Hypothalamus (tissue), 51 donors: ENCODE results near the gene DEDD2.

Experiments used
- DNase-seq, 51 donors: peaks; one replicate each; lab custom pipeline; 2025; lab: John Stamatoyannopoulos, UW

Gene DEDD2

DNA sequence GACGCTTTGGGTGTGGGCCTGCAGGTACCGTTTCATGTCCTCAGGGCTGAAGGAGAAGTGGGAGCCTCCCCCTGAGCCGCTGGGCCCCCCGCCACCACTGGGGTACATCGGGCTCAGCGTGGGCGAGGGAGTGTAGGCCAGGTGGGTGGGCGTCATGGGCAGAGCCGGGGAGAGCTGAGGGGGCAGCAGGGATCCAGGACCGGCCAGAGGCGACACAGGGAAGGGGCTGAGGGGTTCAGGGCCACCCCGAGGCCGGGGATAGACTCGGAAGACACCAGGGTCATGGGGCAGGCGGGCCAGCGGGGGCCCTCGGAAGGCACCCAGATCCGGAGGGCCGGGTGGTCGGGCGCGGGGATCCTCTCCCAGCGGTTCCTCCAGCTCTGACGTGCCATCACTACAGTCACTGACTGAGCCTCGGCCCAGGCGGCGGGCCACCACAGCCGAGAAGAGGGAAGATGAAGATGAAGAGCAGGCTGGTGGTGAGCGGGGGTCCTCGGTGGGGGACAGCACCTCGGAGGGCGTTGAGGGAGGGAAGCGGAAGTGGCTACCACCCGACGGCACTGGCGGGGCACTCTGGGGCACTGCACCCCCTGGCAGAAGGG, 31.8 kb upstream of the DEDD2 start:
- no peak for DNase-seq

DNA sequence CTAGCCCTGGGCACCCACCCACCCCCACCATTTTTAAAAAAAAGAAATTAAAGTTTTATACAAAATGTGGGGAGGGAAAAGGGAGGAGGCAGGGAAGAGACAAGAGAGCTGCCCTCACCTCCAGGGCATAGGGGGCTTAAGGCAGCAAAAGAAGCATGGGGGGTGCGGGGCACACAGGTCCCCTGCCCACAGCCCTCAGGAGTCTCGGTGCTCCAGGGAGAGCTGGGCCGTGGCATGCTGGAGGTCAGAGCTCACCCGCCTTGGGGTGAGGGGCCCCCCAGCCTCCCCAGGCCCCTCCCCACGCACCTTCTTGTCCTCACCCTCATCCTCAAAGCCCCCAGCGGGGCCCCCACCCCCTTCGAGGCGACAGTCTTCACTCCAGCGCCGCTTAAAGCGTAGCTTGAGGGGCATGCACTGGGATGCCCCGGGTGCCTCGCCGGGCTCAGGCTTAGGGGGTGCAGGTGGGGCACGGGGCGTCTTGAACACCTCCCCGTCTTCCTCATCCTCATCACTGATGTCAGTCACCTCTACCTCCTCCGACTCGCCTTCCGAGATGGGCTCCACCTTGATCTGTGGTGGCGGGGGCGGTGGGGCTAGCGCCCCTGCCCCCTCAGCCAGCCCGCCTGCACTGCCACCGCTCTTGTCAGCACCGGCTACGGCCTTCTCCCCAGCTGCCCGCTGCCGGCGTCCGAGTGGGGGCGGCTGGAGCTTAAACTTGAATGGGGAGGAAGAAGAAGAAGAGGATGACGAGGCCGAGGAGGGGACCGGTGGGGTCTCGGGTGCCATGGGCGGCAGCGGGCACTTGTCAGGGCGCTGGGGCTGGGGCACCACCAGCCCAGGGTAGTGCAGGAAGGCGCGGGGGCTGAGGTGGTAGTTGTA, 31.0 kb upstream of the DEDD2 start:
- no peak for DNase-seq

DNA sequence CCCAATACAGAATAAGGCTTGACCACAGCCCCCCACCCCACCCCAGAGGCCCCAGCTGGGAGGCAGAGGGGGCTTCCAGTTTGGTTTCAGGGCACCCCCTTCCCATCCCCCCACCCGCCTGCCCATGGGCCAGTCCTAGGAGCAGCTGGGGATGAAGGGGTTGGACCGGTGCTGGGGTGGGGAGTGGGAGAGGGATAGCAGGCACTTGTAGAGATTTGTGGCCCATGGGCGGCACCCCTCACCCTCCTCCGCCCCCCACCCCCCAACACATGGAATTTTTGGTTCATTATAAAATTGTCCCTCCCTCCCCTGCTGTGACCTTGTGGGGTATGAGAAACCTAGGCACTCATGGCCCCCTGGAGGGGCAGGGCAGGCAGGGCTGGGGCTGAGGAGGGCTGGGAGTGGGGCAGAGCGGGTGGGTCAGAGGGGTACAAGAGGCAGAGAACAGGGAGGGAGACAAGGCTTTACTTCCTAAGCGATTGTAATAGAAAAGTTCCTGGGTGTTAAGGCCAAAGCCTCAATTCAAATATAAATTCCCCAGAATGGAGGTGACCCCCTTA, 30.2 kb upstream of the DEDD2 start:
- no peak for DNase-seq

DNA sequence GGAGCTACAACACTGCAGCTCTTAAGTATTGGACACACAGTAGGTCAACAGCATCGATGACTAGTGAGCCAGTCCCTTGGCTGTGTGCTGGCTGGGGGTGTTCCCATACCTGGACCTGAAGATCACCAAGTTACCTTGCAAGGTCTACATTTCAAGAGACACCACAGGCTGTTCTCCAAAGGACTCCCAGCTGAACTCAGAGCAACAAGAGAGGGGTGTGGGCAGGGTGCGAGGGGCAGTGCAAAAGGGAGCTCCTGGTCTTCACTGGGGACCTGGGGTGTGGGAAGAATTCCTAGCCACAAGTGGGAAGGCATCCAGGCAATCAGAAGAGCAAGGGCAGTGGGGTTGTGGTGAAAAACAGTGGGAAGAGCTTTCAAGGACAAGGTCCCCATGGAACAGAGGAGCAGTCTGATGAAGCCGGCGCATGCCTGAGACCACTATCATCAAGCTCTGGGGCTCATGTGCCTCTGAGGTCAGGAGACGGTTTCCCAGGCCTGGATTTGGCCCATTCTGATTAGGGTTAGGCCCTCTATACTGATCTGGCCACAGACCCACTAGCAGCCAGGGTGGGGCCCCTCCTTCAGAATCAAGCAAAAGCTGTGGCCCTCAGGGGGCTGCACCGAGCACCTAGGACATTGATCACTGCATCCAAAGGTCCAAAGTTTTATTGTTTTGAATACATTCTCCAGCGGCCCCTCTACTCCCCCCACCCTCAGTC, 29.6 kb upstream of the DEDD2 start:
- peak in 1 of 51 donors; percentile 4 for DNase-seq

DNA sequence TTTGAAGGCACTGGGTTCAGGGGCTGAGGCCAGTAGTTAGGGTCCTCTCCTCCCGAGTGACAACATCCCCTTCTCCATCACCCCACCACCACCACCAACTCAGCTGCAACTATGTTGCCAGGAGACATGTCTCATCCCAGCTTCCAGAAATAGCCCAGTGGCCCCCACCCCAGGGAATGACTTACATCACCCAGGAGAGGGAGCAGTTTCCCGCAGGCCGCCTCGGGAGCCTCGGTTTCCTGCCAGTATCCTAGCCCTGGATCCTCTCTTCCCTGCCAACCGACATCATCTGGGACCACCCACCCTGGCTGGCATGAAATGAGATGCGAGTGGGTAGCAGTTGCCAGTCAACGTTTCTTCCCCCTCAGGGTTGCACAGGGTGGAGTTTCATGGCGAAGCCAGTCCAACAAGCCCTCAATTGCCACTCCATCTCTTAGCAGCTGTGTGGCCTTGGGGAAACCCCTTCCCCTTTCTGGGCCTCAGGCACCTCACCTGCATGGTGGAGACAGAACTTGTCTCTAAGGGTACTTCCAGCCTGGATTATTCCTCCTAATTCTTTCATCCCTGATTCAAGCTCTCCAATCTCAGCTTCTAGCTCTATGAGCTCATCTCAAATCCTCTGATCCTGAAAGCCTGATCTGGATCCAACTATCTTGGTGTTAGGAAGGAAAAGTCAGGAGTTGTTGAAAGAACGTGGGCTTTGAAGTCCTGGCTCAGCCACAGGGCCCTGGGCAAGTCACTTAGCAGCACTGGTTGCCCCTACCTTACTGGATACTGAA, 28.9 kb upstream of the DEDD2 start:
- DNase-seq: peak in 49 of 51 donors; percentile 17 to 93 (median 76)

DNA sequence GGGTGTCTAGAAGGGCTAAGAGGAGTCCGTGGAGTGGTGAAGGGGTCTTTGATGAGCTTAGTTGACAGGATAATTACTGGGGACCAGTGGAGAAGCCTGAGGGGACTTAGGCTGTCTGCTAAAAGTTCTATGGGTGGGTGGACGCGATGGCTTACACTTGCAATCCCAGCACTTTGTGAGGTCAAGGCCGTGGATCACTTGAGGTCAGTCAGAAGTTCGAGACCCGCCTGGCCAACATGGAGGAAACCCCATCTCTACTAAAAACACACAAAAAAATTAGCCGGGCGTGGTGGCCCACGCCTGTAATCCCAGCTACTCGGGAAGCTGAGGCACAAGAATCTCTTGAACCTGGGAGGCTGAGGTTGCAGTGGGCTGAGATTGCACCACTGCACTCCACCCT, 27.8 kb upstream of the DEDD2 start:
- DNase-seq: no peak

DNA sequence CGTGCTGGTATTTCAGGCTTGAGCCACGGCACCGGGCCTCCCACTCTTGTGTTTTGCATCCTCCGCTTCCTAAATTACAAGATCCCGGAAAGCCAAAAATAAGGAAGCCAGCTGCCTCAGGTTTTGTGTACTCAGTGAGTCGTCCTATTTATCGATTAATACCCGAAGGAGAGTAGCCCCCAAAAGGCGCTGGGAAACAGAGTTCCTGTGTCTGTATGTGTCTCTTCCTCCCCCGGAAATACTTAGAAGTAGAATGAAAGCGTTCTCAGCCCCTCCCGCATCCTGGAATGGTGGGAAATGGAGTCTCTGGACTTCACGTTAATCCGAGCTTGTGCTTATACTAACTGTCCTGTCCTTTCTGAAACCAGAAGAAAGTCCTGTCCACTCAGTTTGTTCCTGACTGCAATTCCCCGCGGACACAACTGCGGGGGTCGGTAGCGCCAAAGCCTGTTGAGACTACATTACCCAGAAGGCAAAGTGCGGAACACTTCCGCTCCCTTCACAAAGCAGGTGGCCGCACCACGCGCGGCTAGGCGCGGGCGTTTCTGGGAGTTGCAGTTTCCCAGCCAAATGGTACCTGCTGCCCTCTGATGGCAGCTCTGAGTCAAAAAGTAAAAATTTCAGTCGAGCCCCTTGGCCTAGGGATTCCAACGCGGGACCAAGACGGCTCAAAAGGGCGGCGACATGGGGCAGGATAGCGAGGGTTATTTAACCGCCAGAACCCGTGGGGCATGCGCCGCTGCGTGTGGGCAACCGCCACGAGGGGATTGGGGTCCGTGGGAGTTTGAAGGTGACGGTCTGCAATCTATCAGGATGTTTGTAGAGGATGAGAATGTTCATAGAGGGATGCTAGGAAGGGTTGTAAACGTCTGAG, 27.1 kb upstream of the DEDD2 start:
- peak; percentile 50 to 97 (median 88) for DNase-seq

DNA sequence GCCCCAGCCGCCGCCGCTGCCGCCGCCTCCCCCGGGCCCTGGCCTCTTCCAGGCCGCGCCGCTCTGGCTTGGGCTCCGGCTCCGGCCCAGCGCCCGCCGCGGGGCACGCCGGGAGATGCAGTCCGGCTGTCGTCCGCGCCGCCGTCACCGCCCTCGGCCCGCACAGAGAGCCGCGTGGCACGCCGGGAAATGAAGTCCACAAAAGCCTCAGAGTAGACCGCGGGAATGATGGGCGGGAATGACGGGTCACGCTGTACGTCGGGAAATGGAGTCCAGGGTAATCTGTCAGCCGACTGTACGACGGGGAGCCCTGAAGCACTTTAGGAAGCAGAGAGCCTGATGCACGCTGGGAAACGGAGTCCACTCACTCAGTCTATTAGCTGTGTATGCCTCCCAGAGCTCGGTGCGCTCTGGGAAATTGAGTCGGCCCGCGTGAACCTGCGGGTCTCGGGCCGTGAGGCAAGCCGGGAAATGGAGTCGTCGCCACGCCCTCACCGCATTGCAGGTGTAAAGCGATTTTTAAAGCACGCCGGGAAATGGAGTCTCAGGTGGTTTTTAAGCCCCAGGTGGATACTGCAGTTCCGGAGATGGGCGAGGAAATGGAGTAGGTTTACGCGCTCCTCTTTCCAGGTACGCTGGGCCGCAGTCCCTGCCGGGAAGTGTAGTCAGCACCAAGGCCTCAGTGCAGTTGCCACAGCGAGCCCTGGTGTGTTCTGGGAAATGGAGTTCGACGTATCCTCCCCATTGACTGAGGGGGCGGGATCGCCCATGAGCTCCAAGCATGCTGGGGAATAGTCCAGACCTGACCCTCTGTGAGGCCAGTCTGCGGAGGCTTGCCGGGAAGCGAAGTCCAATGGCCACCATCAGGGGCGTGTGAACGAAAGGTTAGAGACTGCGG, 25.3 kb upstream of the DEDD2 start, which contains the start of gene GSK3A:
TSS of gene GSK3A (minus strand) at position 91 of the 898 bp plus-strand sequence. CDS start 137 bp downstream, outside the sequence.
- peak; percentile 91 to 100 (median 99) for DNase-seq

DNA sequence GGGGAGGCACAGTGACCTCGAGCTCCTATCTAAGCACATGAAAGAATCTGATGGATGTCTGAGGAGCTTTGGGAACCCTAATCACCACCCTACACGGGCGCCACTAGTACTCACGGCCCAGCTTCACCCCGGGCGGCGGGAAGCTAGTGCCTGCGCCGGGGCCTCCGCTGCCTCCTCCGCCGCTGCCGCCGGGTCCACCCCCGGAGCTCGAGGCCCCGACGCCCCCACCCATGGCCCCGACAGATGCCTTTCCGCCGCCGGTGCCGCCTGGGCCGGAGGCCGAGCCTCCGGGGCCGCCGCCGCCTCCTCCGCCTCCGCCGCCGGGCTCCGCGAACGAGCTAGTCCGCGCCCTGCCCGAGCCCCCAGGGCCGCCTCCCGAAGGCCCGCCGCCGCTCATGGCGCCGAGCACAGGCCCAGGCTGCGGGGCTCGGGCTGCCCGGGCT, 24.6 kb upstream of the DEDD2 start:
- peak in 3 of 51 donors; percentile 30 to 54 (median 43) for DNase-seq

DNA sequence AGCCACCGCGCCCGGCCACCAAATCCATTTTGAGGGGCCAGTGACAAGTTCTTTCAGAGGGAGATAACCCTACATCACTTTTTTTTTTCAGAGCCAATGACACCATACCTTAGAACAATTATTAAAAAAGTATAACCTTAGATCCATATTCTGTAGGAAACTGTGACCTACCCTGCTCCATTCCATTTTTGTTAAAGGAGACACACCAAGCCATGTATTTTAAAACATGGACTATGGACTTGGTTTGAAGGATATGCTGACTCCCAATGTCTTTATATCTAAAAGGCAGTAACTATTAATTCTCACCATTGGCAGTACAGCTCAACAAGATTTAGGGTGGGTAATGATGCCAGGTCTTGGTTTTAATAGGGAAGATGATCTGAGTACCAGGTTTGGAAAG, 23.8 kb upstream of the DEDD2 start:
- DNase-seq: no peak

DNA sequence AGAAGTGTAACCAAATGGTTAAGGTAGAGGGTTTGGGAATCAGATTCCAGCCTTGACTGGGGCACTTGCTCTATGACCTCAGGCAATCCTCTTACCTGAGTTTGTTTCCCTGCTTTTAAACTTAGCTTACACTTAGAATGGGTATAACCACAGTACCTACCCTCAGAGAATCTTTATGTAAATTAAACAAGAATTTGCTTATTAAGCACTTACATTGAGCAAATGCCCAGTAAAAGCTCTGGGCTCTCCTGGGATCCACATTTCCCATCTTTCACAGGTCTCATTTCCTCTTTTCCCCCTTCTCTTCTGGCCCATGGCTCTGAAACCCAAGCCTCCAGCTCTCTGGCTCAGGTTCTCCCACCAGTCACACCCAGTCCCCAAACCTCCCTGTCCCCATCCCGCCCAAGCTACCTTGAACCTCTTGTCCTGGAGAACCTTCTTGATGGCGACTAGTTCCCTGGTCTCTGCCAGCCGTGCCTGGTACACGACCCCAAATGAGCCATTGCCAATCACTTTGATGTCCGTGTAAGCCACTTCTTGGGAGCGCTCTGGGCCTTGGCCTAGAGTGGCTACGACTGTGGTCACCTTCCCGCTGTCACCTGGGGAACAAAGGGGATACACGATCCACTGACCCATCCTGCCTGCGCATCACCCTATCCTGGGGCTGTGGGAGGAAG, 22.2 kb upstream of the DEDD2 start:
- DNase-seq: no peak

DNA sequence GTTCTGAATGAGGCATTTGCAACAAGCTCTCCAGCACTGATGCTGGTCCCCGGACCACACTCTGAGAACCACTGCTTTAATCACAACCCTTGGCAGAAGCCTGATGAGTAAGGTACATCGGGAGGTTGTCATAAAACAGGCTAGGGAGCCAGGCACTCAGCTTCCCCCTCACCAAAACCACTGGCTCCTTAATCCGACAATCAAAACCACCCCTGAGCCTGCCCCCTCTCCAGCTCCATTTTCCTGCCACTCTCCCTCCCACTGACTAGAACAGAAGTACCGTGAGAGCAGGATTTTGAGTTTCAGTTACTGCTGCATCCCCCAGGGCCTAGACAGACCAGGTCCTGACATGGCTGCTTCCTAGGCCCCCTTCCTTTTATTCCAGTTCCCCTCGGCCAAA, 17.7 kb upstream of the DEDD2 start:
- DNase-seq: no peak

DNA sequence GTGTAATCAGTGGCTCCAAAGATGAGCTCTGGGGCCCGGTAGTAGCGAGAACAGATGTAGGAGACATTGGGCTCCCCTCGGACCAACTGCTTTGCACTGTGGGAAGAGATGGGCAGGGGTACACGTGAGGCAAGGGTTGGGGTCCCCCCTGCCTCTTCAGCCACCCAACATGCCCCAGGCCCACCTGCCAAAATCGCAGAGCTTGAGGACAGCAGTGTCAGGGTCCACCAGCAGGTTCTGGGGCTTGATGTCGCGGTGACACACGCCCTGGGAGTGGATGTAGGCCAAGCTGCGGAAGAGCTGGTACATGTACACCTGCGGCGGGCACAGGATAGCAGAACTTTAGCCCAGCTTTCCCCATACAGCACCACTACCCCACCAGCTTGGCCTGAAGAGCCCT, 16.9 kb upstream of the DEDD2 start:
- no peak for DNase-seq

DNA sequence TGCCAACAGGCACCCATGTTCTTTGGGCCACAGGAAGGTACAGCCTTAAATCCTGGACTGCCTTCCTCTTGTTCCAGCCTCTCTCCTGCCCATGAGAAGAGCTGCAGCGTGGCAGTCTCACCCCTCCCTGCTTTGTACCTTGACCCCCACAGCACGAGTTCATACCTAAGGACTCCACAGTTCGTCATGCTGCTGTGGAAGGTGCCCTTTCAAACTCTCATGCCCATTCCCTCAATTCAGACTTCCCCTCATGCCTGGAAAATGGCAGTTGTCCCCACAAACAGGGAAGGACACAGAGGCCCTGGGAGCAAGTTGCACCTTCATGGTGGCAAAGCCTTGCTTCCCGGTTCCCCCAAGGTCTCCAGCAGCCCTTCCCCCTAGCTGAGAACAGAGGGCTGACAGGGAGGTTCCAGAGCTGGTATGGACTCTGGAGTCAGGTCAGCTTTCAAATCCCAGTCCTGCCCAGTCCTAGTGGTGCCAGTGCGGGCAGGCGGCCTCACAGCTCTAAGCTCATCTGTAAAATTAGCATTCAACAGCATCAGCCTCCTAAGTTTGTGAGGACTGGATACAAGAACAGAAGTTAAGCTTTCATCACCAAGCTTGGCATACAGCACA, 16.3 kb upstream of the DEDD2 start:
- DNase-seq: no peak

DNA sequence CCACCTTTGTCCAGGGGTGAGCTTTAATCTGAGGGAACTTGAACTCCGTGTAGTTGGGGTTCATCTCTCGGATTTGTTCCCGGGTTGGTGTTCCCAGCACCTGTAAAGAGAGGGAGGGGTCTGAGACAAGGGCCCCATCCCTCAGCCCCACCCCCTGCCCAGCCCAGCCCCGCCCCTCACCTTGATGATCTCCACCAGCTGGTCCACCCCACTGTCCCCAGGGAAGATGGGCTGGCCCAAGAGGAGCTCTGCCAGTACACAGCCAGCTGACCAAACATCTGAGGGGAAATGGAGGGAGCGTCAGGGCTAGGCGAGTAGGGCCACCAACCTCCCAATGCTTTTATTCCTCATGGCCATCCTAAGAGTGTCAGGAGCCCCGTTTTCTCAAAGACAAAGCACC, 15.6 kb upstream of the DEDD2 start:
- no peak for DNase-seq

DNA sequence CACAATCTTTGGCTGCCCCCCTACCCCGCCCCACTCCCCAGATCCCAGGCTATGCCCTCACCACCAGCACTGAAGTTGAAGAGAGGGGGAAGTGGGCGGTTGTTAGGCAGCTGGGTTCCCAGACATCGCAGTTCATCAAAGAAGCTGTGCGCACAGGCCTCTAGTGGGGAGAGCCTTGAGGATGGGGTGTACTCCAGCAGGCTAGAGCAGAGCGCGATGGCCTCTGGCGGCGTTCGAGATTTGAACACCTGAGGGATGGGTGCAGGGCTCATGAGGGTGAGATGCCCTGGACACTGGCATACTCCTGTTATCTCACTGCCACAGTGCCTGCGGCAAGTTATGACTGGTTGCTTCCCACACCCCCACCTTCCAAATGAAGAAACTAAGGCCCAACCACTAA, 15.0 kb upstream of the DEDD2 start:
- no peak for DNase-seq

DNA sequence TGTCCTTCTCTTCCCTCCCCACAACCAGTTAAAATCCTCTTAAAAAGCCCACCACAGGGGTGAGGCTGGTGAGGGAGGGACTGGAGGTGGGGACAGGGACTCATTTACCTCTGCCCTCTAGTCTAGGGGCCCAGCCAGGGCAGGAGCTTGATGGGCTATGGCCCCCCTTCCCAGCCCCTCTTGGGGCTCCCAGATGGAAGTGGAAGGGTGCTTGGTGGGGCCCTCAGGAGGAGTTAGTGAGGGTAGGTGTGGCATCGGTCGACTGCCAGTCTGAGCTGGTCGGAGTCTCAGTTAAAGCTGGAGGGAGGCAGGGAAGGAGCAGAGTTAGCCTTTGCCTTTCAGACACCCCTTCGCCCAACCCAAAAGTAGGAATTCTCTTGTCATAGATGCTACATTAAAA, 13.1 kb upstream of the DEDD2 start:
- no peak for DNase-seq
